K562 (cell line): ENCODE results near the gene GNRHR. TPM values are rescaled to one million over a fixed set of nuclear protein-coding genes. Genes with fewer than 3 reads are reported as not detected.

Experiments
- BMI1 ChIP-seq: fragments of 150-350 bp; IDR thresholded peaks from 2 replicates; pipeline ENCODE4 v1.6.1; 2014; ENCODE audit warnings: low read length
- CBX3 ChIP-seq, 2 experiments: IDR thresholded peaks; 1 replicate in 1 of 2; 2 replicates in 1 of 2; pipeline ENCODE4 v1.6.1; 2012; ENCODE audit warnings: inconsistent platforms in 2 of 2, low read length in 2 of 2, borderline replicate concordance in 1 of 2, control low read depth in 1 of 2
- GATA2 ChIP-seq: sonication (generic); formaldehyde crosslinking; IDR thresholded peaks from 2 replicates; pipeline ENCODE4 v1.4.0; 2020; ENCODE audit warnings: mild to moderate bottlenecking, missing genetic modification reagents
- GTF2F1 ChIP-seq: IDR thresholded peaks from 2 replicates; pipeline ENCODE4 v1.6.1; 2011; ENCODE audit warnings: low read depth, low read length, improper control_type of control experiment
- KDM1A ChIP-seq, 2 experiments: fragments of 450-650 bp; IDR thresholded peaks; 2 replicates each; pipeline ENCODE4 v1.6.1; 2016; ENCODE audit warnings: mild to moderate bottlenecking in 2 of 2
- KLF16 ChIP-seq: IDR thresholded peaks from 2 replicates; pipeline ENCODE4 v1.6.1; 2016; ENCODE audit warnings: antibody characterized with exemption
- PCBP1 ChIP-seq: fragments of 200-400 bp; formaldehyde crosslinking; IDR thresholded peaks from 2 replicates; pipeline ENCODE4 v1.6.1; 2018; ENCODE audit warnings: mild to moderate bottlenecking, low read depth, low read length; ENCODE audit not compliant: poor library complexity, severe bottlenecking
- RERE ChIP-seq: sonication (generic); formaldehyde crosslinking; IDR thresholded peaks from 2 replicates; pipeline ENCODE4 v1.8.0; 2023; ENCODE audit warnings: missing genetic modification reagents, mild to moderate bottlenecking, borderline replicate concordance
- SP2 ChIP-seq: IDR thresholded peaks from 2 replicates; pipeline ENCODE4 v1.6.1; 2011; ENCODE audit warnings: mild to moderate bottlenecking, low read depth, low read length, moderate library complexity; ENCODE audit not compliant: poor library complexity, severe bottlenecking; ENCODE audit errors: extremely low read depth
- SPI1 ChIP-seq: IDR thresholded peaks from 2 replicates; pipeline ENCODE4 v1.6.1; 2011; ENCODE audit warnings: low read depth, low read length, control low read depth, borderline replicate concordance
- SREBF2 ChIP-seq: sonication (generic); formaldehyde crosslinking; IDR thresholded peaks from 2 replicates; pipeline ENCODE4 v1.4.0; 2020; ENCODE audit warnings: mild to moderate bottlenecking, missing genetic modification reagents
- TAL1 ChIP-seq: fragments of 450-650 bp; IDR thresholded peaks from 2 replicates; pipeline ENCODE4 v1.6.1; 2016; ENCODE audit warnings: mild to moderate bottlenecking
- TEAD4 ChIP-seq, 2 experiments: sonication (generic) in 1 of 2; formaldehyde crosslinking in 1 of 2; IDR thresholded peaks; 2 replicates each; pipeline versions ENCODE4 v1.6.1 to v1.8.0; 2012 to 2022; ENCODE audit warnings: borderline replicate concordance in 1 of 2, inconsistent platforms in 1 of 2, low read length in 1 of 2, mild to moderate bottlenecking in 1 of 2, missing genetic modification reagents in 1 of 2
- ZMIZ1 ChIP-seq, 2 experiments: fragments of 150-350 bp in 1 of 2; IDR thresholded peaks; 2 replicates each; pipeline ENCODE4 v1.6.1; 2012 to 2016; ENCODE audit warnings: low read depth in 2 of 2, low read length in 2 of 2, mild to moderate bottlenecking in 1 of 2, moderate library complexity in 1 of 2
- ZNF146 ChIP-seq: IDR thresholded peaks from one replicate; pipeline ENCODE4 v1.6.1; 2018; ENCODE audit warnings: missing compliant biosample characterization; ENCODE audit not compliant: unreplicated experiment
- ZNF586 ChIP-seq: fragments of 450-650 bp; formaldehyde crosslinking; conservative IDR thresholded peaks from 2 replicates; pipeline ENCODE4 v1.4.0; 2020; ENCODE audit warnings: mild to moderate bottlenecking, moderate library complexity
- ZNF740 ChIP-seq, 3 experiments: fragments of 200-800 bp in 1 of 3; sonication (Bioruptor generic) in 1 of 3; sonication (generic) in 1 of 3; formaldehyde crosslinking in 1 of 3; IDR thresholded peaks; 2 replicates each; pipeline versions ENCODE4 v1.6.1 to v1.8.0; 2016 to 2022; ENCODE audit warnings: mild to moderate bottlenecking in 2 of 3, missing compliant biosample characterization in 2 of 3, missing genetic modification characterization in 2 of 3, missing genetic modification reagents in 1 of 3
- polyA plus RNA-seq, 8 experiments: library from polyadenylated mRNA; depleted of rRNA in 4 of 8; stranded (reverse) in 5 of 8; unstranded in 3 of 8; fragments of >200 nt; fragmentation: Nextera tagmentation in 2 of 8; fragmentation: Illumina TruSeq in 1 of 8; extraction: Ambion mirVana in 2 of 8; extraction: Trizol in 1 of 8; gene quantifications; 2 replicates each; pipeline versions ENCODE4 v1.2.1 to v1.2.3, GENCODE V29; 2011 to 2014; ENCODE audit warnings: inconsistent platforms in 1 of 8, missing spikeins in 1 of 8
- total RNA-seq, 7 experiments: library from RNA; depleted of rRNA in 6 of 7; stranded (reverse); fragments of >200 nt in 6 of 7; fragmentation: Illumina TruSeq in 2 of 7; extraction: Trizol in 2 of 7; gene quantifications; 2 replicates each; pipeline versions ENCODE4 v1.2.1 to v1.2.3, GENCODE V29; 2011 to 2021; ENCODE audit warnings: low replicate concordance in 1 of 7

GNRHR gene
- total and polyA plus RNA-seq, 9 of the 15 experiments (the other 6 are each of a cell fraction or from before 2014, with no cell fraction given) = 0.06 to 0.13 TPM; not detected in 7

GRCh38 chr4:67713529-67714247 is 40.5 kb downstream of the GNRHR start (continued):
- TF ChIP-seq RERE (CRISPR knock-in tag) (no peak), KDM1A (IDR thresholded peaks at IDR 0.05) (peak; percentile 91 to 95), ZNF586 (CRISPR knock-in tag) (no peak), GATA2 (no peak), PCBP1 (no peak), BMI1 (no peak), ZNF146 (CRISPR knock-in tag) (no peak), KLF16 (no peak), TAL1 (no peak; the same call in 1 of the 2 replicates), ZNF740 (CRISPR knock-in tag; IDR thresholded peaks at IDR 0.05) (no peak), ZNF740 (tag; IDR thresholded peaks at IDR 0.05) (no peak), SPI1 (peak; percentile 93), TEAD4 (IDR thresholded peaks at IDR 0.05; ENCODE audit: low read length) (peak; percentile 42), TEAD4 (CRISPR knock-in tag; IDR thresholded peaks at IDR 0.05; ENCODE audit: borderline replicate concordance) (no peak), SP2 (no peak), GTF2F1 (no peak), CBX3 (IDR thresholded peaks at IDR 0.05; ENCODE audit: borderline replicate concordance in 1 of 2, low read length in 2 of 2) (no peak), ZMIZ1 (IDR thresholded peaks at IDR 0.05; ENCODE audit: low read depth in 2 of 2, low read length in 2 of 2) (no peak), SREBF2 (CRISPR knock-in tag) (no peak)
